ENCODE measurements around the gene PPOX. TPM values are rescaled to one million over a fixed set of nuclear protein-coding genes. Genes with fewer than 3 reads are reported as not detected.

The PPOX gene
- total RNA-seq, 1 experiment from 2014 or later = 25.4 TPM

- intact Hi-C loops (cut with micrococcal nuclease; ENCODE audit: unreplicated experiment) = no loop called here
- no peaks in the 10 kb centered on the region for H3K27me3 Mint-ChIP-seq (ENCODE audit: insufficient read depth, unreplicated experiment)
- H3K36me3 ChIP-seq (ENCODE audit: control insufficient read depth, insufficient read depth, low read length) = peaks cover 3% of the 10 kb centered on the region
- DNase-seq = no peak
- BruUV-seq (replicated peaks) = no TSS peak
- H3K4me3 Mint-ChIP-seq (ENCODE audit: unreplicated experiment) = peak overlapping the region; percentile 82
- TF ChIP-seq CTCF (IDR thresholded peaks at IDR 0.05; ENCODE audit: insufficient read depth in 1 of 2, low read depth in 1 of 2, low read length in 1 of 2, severe bottlenecking in 1 of 2, unreplicated experiment in 1 of 2) = no peak
- no peaks in the 10 kb centered on the region for H3K27me3 ChIP-seq (replicated peaks; ENCODE audit: control insufficient read depth, insufficient read depth, low read length)
- peaks cover 9% of the 10 kb centered on the region for H3K4me1 Mint-ChIP-seq (ENCODE audit: low read depth, unreplicated experiment)
- peak overlapping the region; percentile 83 for H3K4me3 ChIP-seq (ENCODE audit: low read depth, low read length)
- H3K9me3 Mint-ChIP-seq (ENCODE audit: unreplicated experiment) = no peaks in the 10 kb centered on the region
- no peaks in the 10 kb centered on the region for H3K9me3 ChIP-seq
- H3K27ac Mint-ChIP-seq (ENCODE audit: unreplicated experiment) = peak overlapping the region; percentile 81
- H3K36me3 Mint-ChIP-seq (ENCODE audit: insufficient read depth, unreplicated experiment) = peaks cover 43% of the 10 kb centered on the region
- H3K4me1 ChIP-seq = peaks cover 10% of the 10 kb centered on the region; the same call in 1 of the 2 replicates
- CTCF ChIA-PET = no interaction called here
- POLR2A ChIA-PET = interaction anchor here (0.6 kb wide), 1 partner anchor 17 kb away, joined by 14 read pairs; no protein-coding TSS in a partner anchor
Observed at GRCh38 chr1:161159913-161160243, 6.3 kb upstream of the PPOX start.

GRCh38 chr1:161160671-161161145 is 5.5 kb upstream of the PPOX start:
- H3K36me3 ChIP-seq (ENCODE audit: control insufficient read depth, insufficient read depth, low read length) = peaks cover 3% of the 10 kb centered on the region
- POLR2A ChIA-PET = interaction anchor here (0.6 kb wide), 1 partner anchor 185 kb away, joined by 4 read pairs; no protein-coding TSS in a partner anchor

GRCh38 chr1:161161652-161162051 is 4.6 kb upstream of the PPOX start:
- Mint-ChIP-seq H3K36me3 (ENCODE audit: insufficient read depth, unreplicated experiment) (peaks cover 34% of the 10 kb centered on the region), H3K27ac (ENCODE audit: unreplicated experiment) (no peak overlapping the region)

More at GRCh38 chr1:161160671-161161145, 5.5 kb upstream of the PPOX start:
- no peak for DNase-seq
- no peaks in the 10 kb centered on the region for H3K9me3 Mint-ChIP-seq (ENCODE audit: unreplicated experiment)
- intact Hi-C loops (cut with micrococcal nuclease; ENCODE audit: unreplicated experiment) = no loop called here
- Histone ChIP-seq H3K4me3 (ENCODE audit: low read depth, low read length) (no peak overlapping the region), H3K4me1 (peaks cover 10% of the 10 kb centered on the region; the same call in 1 of the 2 replicates), H3K9me3 (no peaks in the 10 kb centered on the region), H3K27me3 (replicated peaks; ENCODE audit: control insufficient read depth, insufficient read depth, low read length) (no peaks in the 10 kb centered on the region)
- peaks cover 1% of the 10 kb centered on the region for H3K4me1 Mint-ChIP-seq (ENCODE audit: low read depth, unreplicated experiment)
- H3K27ac Mint-ChIP-seq (ENCODE audit: unreplicated experiment) = peak overlapping the region; percentile 15
- H3K4me3 Mint-ChIP-seq (ENCODE audit: unreplicated experiment) = peak overlapping the region; percentile 82
- peaks cover 37% of the 10 kb centered on the region for H3K36me3 Mint-ChIP-seq (ENCODE audit: insufficient read depth, unreplicated experiment)
- no peak for TF ChIP-seq CTCF (IDR thresholded peaks at IDR 0.05; ENCODE audit: insufficient read depth in 1 of 2, low read depth in 1 of 2, low read length in 1 of 2, severe bottlenecking in 1 of 2, unreplicated experiment in 1 of 2)
- H3K27me3 Mint-ChIP-seq (ENCODE audit: insufficient read depth, unreplicated experiment) = no peaks in the 10 kb centered on the region
- BruUV-seq (replicated peaks) = no TSS peak
- CTCF ChIA-PET = interaction anchor here (0.8 kb wide), 1 partner anchor 15 kb away, joined by 4 read pairs; no protein-coding TSS in a partner anchor

More at GRCh38 chr1:161161652-161162051, 4.6 kb upstream of the PPOX start:
- no peaks in the 10 kb centered on the region for H3K27me3 ChIP-seq (replicated peaks; ENCODE audit: control insufficient read depth, insufficient read depth, low read length)
- peaks cover 10% of the 10 kb centered on the region; the same call in 1 of the 2 replicates for H3K4me1 ChIP-seq
- ChIA-PET CTCF (interaction anchor here (0.8 kb wide), 1 partner anchor 16 kb away, joined by 4 read pairs; no protein-coding TSS in a partner anchor), POLR2A (no interaction called here)
- no peak for DNase-seq
- Mint-ChIP-seq H3K4me3 (ENCODE audit: unreplicated experiment) (no peak overlapping the region), H3K9me3 (ENCODE audit: unreplicated experiment) (no peaks in the 10 kb centered on the region), H3K4me1 (ENCODE audit: low read depth, unreplicated experiment) (no peaks in the 10 kb centered on the region), H3K27me3 (ENCODE audit: insufficient read depth, unreplicated experiment) (no peaks in the 10 kb centered on the region)
- no peaks in the 10 kb centered on the region for H3K9me3 ChIP-seq
- no peak for TF ChIP-seq CTCF (IDR thresholded peaks at IDR 0.05; ENCODE audit: insufficient read depth in 1 of 2, low read depth in 1 of 2, low read length in 1 of 2, severe bottlenecking in 1 of 2, unreplicated experiment in 1 of 2)
- BruUV-seq (replicated peaks) = no TSS peak
- intact Hi-C loops (cut with micrococcal nuclease; ENCODE audit: unreplicated experiment) = no loop called here
- H3K36me3 ChIP-seq (ENCODE audit: control insufficient read depth, insufficient read depth, low read length) = peaks cover 3% of the 10 kb centered on the region
- no peak overlapping the region for H3K4me3 ChIP-seq (ENCODE audit: low read depth, low read length)
